GM21390 (cell line): ENCODE data around the gene PCSK5.
"Not testable (repeated sequence)": the region's sequence is repeated elsewhere in the genome, so short reads cannot be mapped to it uniquely, and the experiment has no call there.

ENCODE experiments used
- ATAC-seq: cut with Tn5 transposase; IDR thresholded peaks from one replicate; pipeline ENCODE4 v1.9.1; 2021; ENCODE audit not compliant: unreplicated experiment

PCSK5 gene

DNA sequence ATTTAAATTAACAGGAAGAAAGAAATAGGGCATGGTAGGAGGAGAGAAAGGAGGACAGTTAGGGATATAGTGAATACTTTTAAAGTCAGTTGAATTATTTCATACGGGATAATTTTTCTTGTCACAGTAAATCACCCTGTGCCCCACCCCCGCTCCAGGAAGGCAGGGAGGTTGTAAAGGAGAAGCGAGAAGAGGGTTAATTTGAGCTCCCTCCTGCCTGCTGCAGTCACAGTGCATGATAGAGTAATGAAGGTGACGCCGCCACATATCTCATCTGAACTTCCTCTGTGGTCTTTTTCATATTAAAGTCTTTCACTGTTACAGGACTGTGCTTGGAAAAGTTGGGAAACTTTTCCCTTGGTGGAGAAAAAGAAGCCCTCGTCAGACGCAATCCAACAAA, 896 bp upstream of the PCSK5 start:
- ATAC-seq: no peak

DNA sequence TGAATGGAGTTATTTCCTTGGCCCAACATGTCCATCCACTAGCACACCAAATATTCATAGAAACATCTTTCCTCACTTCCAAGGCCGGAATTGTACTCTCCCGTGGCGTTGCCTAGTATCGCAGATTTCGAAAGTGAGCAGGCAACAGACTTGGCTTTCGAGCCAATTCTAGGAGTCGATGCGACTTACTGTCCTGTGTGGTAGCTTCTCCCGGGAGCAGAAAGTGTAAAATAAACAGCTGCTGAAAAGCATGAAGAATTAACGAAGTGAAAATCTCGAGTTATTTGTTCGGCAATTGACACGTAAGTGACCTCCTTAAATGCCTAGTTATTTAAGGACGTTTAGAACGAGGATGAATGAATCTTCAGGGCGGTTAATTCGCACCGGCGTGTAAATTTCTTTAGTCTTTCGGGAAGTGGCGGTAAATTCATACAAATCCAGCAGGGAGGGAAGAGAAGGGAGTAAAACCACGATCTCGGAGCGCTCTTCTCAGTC, 449 bp upstream of the PCSK5 start:
- no peak for ATAC-seq

GRCh38 chr9:75891277-75891741, 836 bp downstream of the PCSK5 start:
- no peak for ATAC-seq

- no peak for ATAC-seq
These were observed 1.3 kb downstream of the PCSK5 start for GRCh38 chr9:75891771-75892215.

DNA sequence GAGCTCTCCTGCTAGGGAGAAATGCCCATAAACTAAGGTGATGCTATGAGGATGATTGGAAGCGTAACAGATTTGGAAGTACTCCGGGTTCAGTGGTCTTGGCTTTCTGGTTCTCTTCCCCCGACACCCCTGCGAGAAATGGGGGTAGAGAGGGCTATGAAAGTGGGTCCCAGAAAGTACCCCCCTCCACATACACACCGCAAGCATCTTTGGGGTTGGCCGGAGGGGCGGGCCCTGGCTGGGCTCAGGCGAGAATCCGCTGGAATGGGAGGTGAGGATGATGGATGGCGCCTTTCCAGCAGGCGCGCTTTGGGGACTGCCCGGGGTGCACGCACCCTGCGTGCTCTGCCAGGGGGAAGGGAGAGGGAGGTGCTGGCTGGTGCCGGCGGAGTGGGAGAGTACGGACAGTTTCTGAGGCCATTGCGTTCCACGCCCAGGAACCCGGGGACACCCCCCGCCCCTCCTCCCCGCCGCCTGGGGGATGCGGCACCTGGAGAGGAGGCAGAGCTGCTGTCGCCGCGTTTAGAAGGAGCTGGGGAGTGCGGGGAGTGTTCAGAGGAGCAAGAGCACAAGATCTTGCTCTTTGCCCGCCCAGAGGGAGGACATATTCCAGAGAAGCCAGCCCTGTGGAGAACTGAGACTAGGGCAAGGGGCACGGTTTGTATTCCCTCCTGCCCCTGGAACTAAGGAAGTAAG, 1.9 kb downstream of the PCSK5 start:
- no peak for ATAC-seq

DNA sequence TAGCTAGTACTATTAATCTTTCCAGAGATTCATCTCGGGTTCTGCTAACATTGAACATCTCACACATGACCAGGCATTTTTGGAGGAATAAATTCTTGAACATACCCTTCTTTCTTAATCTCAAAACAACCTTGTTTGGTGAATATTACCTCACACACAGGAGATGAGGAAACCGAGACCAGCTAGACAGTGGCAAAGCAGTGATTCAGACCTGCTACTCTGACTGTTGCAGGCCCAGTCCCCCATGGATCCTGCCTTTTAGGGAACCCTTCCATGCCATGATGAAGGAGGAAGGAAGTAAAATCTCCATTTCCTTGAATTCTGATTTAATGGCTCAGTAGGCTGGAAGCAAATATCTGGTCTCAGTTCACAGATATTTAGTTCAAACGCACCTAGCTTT, 2.6 kb downstream of the PCSK5 start:
- ATAC-seq: no peak

DNA sequence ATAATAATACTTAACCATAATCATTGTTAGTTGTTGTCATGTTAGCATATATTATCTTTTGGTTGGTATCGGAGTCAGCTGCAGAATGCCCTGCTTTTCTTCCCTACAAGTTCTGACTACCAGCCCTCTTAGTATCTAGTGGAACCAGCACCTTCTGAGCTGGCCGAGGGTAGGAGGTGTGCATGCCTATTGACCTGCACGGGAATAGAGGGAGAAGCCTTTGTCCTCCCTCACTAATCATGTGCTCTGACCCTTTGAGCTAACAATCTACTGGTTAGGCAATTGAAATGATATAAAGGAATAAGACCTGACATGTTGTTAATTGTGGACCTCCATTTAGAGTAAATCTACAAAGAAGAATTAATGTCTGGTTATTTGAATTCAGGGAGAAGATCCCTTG, 4.1 kb downstream of the PCSK5 start:
- no peak for ATAC-seq

GRCh38 chr9:75895112-75895511, 4.6 kb downstream of the PCSK5 start:
- ATAC-seq: no peak

- ATAC-seq: no peak
These were observed 5.7 kb downstream of the PCSK5 start for GRCh38 chr9:75896193-75896592.

DNA sequence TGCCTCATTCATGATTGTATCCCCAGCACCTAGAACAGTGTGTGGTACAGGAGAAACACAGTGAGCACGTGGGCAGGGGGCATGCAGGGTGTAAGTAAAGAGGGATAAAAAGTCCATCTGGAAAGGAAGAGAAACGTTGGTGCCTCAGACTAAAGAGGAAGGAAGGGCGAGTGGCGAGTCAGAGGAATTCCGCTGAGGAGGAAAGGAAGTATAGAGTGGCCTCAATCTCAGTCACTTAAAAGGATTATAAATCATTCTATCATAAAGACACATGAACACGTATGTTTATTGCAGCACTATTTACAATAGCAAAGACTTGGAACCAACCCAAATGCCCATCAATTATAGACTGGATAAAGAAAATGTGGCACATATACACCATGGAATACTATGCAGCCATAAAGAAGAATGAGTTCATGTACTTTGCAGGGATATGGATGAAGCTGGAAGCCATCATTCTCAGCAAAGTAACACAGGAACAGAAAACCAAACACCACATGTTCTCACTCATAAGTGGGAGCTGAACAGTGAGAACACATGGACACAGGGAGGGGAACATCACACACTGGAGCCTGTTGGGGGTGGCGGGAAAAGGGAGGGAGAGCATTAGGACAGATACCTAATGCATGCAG, 10.5 kb downstream of the PCSK5 start:
- not testable (repeated sequence) for ATAC-seq

DNA sequence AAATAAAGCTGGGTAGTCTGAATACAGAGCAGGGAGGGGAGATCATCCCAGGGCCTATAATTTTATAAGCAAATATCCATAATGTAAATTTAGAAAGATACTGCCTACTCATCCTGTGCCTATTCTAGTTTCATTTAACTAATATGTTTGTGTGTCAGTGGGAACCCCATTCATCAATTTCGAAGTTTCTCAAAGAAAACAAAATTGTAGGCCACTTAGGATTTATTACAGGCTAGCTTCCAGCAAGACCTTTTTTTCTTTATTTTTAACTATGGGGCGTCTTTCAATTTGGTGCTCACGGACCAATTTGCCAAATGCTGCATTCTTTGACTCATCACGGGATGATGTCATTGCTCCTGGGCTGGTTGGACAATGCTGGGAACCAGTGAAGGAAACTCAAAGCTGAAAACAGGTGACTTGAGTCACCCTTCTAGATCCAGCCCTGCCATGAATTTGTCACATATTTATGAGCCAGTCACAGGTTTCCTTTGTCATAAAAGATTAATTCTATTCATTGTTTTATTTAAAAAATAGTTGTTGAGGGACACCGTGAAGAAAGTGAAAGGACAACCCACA, 13.4 kb downstream of the PCSK5 start:
- ATAC-seq: no peak

- no peak for ATAC-seq
These were observed 13.9 kb downstream of the PCSK5 start for GRCh38 chr9:75904364-75904763.

GRCh38 chr9:75906531-75906930, 16.1 kb downstream of the PCSK5 start:
- no peak for ATAC-seq

DNA sequence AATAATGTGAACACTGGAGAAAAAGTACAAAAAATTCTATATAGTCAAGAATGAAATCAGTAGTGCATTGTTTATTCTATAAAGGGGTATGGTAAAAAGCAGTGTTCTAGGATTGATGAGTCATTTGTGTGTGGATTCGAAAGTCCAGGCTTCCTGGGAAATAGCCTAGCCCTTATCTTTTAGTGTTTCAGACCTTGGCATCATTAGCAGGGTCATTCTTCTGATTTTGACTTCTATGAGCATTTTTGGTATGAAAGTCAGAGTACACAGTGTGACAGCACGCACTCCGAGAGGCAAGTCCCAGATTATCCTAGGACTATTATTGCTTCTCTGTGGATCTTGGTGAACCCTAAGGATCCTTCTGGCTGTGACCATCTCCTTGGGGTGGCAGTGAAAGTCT, 16.9 kb downstream of the PCSK5 start:
- no peak for ATAC-seq

DNA sequence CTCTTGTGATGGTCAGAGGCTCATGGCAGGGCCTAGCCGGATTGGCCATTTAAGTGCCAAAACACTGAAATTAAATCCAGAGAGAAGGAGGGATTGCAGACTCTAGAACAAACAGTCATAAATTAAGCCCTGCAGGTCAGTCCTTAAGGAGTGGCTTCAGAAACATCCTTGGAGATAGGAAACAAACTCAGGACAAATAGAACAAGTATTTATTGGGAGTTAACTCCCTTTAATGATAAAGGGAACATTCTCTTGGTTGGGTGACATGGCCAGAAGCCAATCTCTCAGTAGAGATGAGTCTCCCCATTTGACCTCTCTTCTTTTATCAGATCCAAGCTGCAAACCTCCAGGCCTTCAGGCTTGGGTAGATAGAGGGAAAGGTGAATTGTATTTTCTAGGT, 17.4 kb downstream of the PCSK5 start:
- no peak for ATAC-seq

DNA sequence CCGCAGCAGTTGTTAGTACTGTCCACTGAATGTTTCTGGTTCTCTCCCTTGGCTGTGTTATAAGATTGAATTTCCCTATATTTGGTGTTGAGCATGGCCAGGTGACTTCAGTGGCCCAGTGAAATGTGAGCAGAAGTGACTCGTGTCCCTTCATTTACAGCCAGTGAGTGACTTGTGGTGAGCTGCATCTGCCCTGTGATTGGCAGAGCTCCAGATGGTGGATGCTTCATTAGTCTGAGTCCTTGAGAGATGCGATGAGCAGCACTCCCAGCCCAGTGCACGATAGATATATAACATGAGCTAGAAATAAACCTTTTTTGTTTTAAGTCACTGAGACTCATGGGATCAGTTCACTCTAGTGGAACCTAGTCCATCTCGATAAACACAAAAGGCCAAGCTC, 19.3 kb downstream of the PCSK5 start:
- ATAC-seq: no peak

DNA sequence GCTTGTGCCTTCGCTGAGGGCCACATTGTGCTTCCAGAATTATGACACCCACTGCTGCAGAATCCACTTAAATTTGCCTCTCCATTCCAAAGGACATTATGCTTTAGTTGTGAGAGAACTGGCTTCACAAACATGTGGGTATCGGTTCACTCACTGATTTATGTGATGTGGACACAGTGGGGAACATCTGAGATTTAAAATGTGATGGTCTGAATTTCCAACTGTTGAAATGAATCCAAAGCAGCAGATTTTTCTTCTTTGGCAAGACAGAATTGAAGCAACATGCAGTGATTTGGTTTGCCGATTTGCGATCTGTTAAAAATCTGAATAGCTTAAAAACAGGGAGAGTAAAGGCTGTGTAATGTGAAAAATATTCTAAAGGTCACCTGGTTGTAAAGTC, 20.3 kb downstream of the PCSK5 start:
- no peak for ATAC-seq

GRCh38 chr9:75911390-75911789, 20.9 kb downstream of the PCSK5 start:
- ATAC-seq: no peak

DNA sequence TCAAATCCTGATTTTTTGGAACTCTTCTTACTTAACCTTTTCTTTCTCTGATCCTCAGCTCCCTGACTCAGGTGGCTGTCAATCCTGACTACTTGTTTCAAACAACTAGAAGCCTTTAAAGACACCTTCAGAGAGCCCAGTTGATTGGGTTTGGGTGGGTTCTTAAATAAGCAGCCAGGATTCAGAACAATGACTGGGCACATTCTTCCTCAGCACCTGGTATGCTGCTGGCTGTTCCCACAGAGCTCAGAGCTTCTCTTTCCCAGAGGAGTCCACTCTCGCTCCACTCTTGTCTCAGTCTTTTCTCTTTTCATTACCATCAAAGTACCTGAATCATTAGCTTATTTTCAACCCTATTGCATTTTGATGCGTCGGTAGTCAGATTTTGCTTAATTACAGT, 22.5 kb downstream of the PCSK5 start:
- ATAC-seq: no peak

DNA sequence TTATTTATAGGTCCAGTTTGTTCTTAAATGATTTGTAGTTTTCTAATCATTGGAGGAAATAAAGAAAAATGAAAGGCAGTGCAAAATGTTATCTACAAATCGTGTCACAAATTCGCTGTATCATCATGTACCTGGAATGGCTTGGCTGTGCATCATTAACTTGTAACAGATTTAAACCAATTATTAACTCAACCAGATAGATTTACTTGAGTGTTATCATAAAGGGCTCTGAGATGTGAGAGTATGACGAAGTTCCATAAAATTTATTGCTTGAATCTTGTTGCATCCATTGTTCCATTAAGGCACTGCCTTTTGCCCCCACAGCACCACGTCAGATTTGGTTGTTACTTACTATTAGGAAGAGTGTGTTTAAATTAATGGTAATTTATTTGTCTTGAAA, 23.5 kb downstream of the PCSK5 start:
- no peak for ATAC-seq

DNA sequence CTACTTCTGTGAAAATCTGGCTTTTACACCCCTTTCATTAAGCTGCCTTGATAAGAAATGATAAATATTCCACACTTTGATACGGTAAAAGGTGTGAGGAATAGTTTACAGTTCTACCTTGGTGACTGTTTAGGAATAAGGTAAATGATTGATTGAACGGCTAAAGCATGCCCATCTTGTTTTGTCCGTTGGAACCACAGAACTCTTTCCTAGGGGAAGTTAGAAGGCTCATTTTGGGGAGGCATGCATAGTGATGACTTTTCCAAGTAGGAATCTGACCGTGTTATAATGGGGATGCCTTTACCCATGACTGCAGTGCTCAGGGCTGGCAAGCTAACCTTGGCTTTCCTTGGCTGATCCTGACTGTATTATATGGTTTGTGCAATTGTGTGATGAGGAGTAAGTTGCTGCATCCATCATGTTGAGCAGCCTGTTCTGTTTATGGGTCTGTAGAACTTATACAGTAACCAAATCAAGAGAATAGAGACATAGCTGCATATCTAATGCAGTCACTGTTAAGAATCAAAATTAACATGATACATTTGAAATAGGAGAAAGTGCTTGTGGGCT, 24.5 kb downstream of the PCSK5 start:
- ATAC-seq: no peak

GRCh38 chr9:75918154-75918553, 27.7 kb downstream of the PCSK5 start:
- no peak for ATAC-seq
